Lower leg skin (tissue), 4 donors: Measurements from ENCODE around the gene NRXN3. TPM values are rescaled to one million over a fixed set of nuclear protein-coding genes. Genes with fewer than 3 reads are reported as not detected.

Experiments
- DNase-seq, 2 donors: peaks; one replicate each; pipeline ENCODE4 v3.0.0-alpha.2; 2019; ENCODE audit warnings: low spot score in 2 of 2
- H3K4me3 ChIP-seq: fragments of 200-600 bp; sonication (generic); 2 replicates; pipeline ENCODE4 v1.5.1; 2017; ENCODE audit warnings: mild to moderate bottlenecking, low read depth; ENCODE audit not compliant: poor library complexity, severe bottlenecking
- CTCF ChIP-seq, 3 donors: fragments of 450-650 bp; IDR thresholded peaks; one replicate each; pipeline ENCODE4 v1.5.1; 2016; ENCODE audit warnings: antibody characterized with exemption in 3 of 3, mild to moderate bottlenecking in 3 of 3, moderate library complexity in 2 of 3
- POLR2A ChIP-seq, 2 donors: fragments of 450-650 bp; IDR thresholded peaks; one replicate each; pipeline ENCODE4 v1.6.1; 2016 to 2017; ENCODE audit warnings: antibody characterized with exemption in 2 of 2, mild to moderate bottlenecking in 1 of 2, moderate library complexity in 1 of 2
- WGBS, 2 donors: methylation state at CpG; one replicate each; pipeline ENCODE4 v1.1.5; 2018; 5-methylcytosine and 5-hydroxymethylcytosine counted together
- intact Hi-C: fragments of 100-400 bp; cut with DNase I; formaldehyde crosslinking; loops from one replicate; pipeline ENCODE4 v1.15.0; 2023; ENCODE audit warnings: low total_unique reads
- total RNA-seq, 4 donors: library from RNA; depleted of rRNA; stranded (reverse); fragments of >200 nt; gene quantifications; one replicate each; pipeline ENCODE4 v1.1.0, GENCODE V29; 2016

NRXN3 gene
- total RNA-seq, 4 donors from 2014 or later = 0.61 to 2.4 (median 1.7) TPM

- WGBS, 2 donors = 69 to 77% methylated on average over 4 of the region's 4 CpGs
- H3K4me3 ChIP-seq = no peak overlapping the region
- DNase-seq = no peak
- intact Hi-C loops = no loop called here
- TF ChIP-seq CTCF (IDR thresholded peaks at IDR 0.05) (no peak), POLR2A (IDR thresholded peaks at IDR 0.05) (no peak)
Measured at GRCh38 chr14:78764645-78765044, 594.5 kb downstream of the NRXN3 start.

GRCh38 chr14:78767436-78767835, 597.3 kb downstream of the NRXN3 start:
- no peak overlapping the region for H3K4me3 ChIP-seq
- intact Hi-C loops = no loop called here
- no peak for DNase-seq
- WGBS, 2 donors = 68 to 74% methylated on average over 5 of the region's 5 CpGs
- TF ChIP-seq POLR2A (IDR thresholded peaks at IDR 0.05) (no peak), CTCF (IDR thresholded peaks at IDR 0.05) (no peak)

DNA sequence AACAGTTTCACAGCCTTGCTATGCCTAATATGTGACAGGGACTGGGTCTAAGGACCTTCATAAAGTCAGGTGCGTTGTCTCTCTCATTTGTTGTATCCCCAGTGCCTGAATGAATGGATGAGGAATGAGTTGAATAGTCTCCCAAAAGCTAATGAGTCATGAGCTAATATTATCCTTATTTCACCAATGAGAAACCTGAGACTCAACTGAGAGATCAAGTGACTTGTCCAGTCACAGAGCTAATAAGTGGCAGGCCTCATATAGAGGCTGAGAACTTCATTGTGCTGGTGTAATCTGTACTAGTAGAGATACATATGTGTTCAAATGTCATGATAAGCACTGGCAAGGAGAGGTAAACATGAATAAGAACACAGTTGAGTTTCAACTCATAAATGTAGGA, 612.4 kb downstream of the NRXN3 start:
- no peak overlapping the region for H3K4me3 ChIP-seq
- 86 to 94% methylated on average over 1 of the region's 1 CpG for WGBS, 2 donors
- DNase-seq = no peak
- intact Hi-C loops = no loop called here
- TF ChIP-seq POLR2A (IDR thresholded peaks at IDR 0.05) = no peak
- TF ChIP-seq CTCF (IDR thresholded peaks at IDR 0.05) = no peak

DNA sequence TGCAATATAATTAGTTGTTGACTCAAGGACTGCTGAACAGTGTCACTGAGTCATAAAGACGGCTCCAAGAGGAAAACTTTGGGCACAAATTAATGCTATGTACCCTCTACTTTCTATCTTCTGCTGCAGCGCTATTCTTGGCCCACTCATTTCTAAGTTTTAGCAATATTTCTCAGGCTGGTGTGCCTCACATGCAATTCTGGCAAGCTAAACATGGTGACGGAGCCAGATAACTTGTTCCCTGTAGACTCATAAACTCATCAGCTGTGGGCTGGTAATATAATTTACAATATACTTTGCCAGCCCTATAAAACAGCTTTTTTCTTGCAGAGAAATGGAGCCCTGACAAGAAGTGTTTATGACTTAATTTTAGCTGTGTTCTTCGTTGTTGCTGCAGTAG, 615.1 kb downstream of the NRXN3 start:
- TF ChIP-seq POLR2A (IDR thresholded peaks at IDR 0.05) = no peak
- no peak for TF ChIP-seq CTCF (IDR thresholded peaks at IDR 0.05)
- H3K4me3 ChIP-seq = no peak overlapping the region
- 54 to 58% methylated on average over 4 of the region's 4 CpGs for WGBS, 2 donors
- intact Hi-C loops = no loop called here
- DNase-seq = no peak

- TF ChIP-seq CTCF (IDR thresholded peaks at IDR 0.05) = no peak
- no peak for TF ChIP-seq POLR2A (IDR thresholded peaks at IDR 0.05)
- H3K4me3 ChIP-seq = no peak overlapping the region
- 63 to 69% methylated on average over 2 of the region's 2 CpGs for WGBS, 2 donors
- intact Hi-C loops = no loop called here
- no peak for DNase-seq
Measured at GRCh38 chr14:78788467-78789360, 618.5 kb downstream of the NRXN3 start.
